LNCaP clone FGC (cell line): ENCODE measurements around the gene ESRRB.

ENCODE experiments used
- DNase-seq: peaks from one replicate; pipeline ENCODE4 v3.0.0-alpha.2; 2011; ENCODE audit warnings: low read depth
- H3K4me3 ChIP-seq: 2 replicates; pipeline ENCODE4 v1.5.1; 2011; ENCODE audit warnings: mild to moderate bottlenecking, low read depth, low read length, control low read depth
- TF ChIP-seq, protein P1 (sequence below): IDR thresholded peaks from 2 replicates; pipeline ENCODE4 v1.5.1; 2012; ENCODE audit warnings: mild to moderate bottlenecking; ENCODE audit not compliant: control insufficient read depth, insufficient read depth; ENCODE audit errors: extremely low read depth

ESRRB gene

GRCh38 chr14:76376878-76377734 is 1.2 kb downstream of the ESRRB start:
- no peak overlapping the region for H3K4me3 ChIP-seq
- DNase-seq: no peak
- TF ChIP-seq, protein P1, sequence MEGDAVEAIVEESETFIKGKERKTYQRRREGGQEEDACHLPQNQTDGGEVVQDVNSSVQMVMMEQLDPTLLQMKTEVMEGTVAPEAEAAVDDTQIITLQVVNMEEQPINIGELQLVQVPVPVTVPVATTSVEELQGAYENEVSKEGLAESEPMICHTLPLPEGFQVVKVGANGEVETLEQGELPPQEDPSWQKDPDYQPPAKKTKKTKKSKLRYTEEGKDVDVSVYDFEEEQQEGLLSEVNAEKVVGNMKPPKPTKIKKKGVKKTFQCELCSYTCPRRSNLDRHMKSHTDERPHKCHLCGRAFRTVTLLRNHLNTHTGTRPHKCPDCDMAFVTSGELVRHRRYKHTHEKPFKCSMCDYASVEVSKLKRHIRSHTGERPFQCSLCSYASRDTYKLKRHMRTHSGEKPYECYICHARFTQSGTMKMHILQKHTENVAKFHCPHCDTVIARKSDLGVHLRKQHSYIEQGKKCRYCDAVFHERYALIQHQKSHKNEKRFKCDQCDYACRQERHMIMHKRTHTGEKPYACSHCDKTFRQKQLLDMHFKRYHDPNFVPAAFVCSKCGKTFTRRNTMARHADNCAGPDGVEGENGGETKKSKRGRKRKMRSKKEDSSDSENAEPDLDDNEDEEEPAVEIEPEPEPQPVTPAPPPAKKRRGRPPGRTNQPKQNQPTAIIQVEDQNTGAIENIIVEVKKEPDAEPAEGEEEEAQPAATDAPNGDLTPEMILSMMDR: no peak

DNA sequence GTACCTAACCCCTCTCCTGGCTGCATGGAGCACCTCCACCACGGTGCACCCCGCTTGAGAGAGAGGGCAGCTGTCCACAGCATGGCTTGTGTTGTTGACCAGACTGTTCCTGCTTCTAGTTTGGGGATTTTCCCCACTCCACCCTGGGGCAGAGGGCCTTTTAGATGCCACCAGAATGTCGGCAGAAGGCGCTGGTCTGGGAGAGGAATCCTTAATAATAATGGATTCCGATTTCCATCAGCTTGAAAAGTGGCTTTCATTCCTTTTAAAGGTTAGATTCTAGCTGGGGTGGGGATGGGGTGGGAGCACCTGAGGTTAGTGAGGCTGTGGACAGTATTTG is 1.8 kb downstream of the ESRRB start:
- TF ChIP-seq, protein P1: no peak
- no peak overlapping the region for H3K4me3 ChIP-seq
- no peak for DNase-seq

DNA sequence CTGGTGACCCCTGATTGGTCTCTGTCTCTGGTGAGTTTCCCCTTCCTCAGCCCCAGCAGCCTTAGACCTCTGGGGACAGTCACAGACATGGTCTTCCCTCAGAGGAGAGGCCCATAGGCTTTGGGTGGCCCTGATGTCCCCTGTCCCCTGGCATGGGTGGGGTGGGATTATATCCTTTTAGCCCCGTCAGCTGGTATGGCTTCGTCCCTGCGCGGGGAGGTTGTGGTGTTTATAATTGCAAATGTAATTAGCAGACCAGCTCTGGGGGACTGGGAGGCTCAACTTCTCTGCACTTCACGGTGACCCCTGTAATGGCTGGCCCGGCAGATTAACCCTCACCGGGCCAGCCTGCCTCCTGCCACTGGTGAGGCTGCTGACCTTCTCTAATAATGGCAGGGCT is 5.1 kb downstream of the ESRRB start:
- no peak overlapping the region for H3K4me3 ChIP-seq
- DNase-seq: no peak
- TF ChIP-seq, protein P1: no peak

GRCh38 chr14:76381817-76382494 is 6.0 kb downstream of the ESRRB start:
- DNase-seq: no peak
- H3K4me3 ChIP-seq: no peak overlapping the region
- TF ChIP-seq, protein P1: no peak

DNA sequence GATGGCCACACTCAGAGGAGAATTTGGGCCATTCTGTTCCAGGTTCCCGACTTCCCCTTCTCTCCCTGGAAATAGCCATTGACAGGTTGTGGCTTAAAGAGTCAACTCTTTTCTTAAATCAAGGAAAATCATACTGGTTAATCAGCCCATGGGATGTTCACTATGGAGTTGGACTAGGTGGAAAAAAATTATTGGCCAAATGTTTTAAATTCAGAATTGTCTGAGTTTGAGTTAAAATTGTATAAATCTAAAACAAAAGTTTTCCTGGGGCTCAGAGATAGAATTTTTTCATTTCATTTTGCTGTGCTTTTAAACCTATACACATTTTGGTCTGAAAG is 6.5 kb downstream of the ESRRB start:
- H3K4me3 ChIP-seq: no peak overlapping the region
- no peak for DNase-seq
- TF ChIP-seq, protein P1: no peak

GRCh38 chr14:76385435-76385834 is 9.5 kb downstream of the ESRRB start:
- no peak overlapping the region for H3K4me3 ChIP-seq
- no peak for DNase-seq
- TF ChIP-seq, protein P1: no peak
